GM12872 (cell line): ENCODE results near the gene SLC24A3.

Experiments
- TF ChIP-seq, protein P1 (sequence below): IDR thresholded peaks from 3 replicates; pipeline ENCODE4 v1.5.1; 2011; ENCODE audit warnings: low read depth, mild to moderate bottlenecking, low read length, moderate library complexity; ENCODE audit not compliant: insufficient read depth

Gene SLC24A3

DNA sequence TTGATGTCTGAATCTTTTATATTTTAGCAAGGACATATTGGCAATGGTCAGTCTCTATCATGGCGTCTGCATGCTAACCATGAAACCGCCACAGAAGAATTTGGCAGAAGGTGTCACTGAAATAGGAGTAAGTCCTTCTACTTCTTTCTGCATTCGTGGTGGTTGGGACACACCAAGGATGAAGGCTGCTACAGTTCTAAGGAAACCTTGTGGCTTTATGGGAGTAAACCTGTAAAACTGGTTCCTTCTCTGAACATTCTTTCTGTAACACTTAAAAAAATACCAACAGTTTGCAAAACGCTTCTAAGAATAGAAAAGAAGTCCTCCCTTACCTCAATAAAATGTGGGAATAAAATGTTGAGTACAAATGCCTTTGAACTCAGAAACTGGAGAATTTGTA lies 195.3 kb downstream of the SLC24A3 start:
- TF ChIP-seq, protein P1, sequence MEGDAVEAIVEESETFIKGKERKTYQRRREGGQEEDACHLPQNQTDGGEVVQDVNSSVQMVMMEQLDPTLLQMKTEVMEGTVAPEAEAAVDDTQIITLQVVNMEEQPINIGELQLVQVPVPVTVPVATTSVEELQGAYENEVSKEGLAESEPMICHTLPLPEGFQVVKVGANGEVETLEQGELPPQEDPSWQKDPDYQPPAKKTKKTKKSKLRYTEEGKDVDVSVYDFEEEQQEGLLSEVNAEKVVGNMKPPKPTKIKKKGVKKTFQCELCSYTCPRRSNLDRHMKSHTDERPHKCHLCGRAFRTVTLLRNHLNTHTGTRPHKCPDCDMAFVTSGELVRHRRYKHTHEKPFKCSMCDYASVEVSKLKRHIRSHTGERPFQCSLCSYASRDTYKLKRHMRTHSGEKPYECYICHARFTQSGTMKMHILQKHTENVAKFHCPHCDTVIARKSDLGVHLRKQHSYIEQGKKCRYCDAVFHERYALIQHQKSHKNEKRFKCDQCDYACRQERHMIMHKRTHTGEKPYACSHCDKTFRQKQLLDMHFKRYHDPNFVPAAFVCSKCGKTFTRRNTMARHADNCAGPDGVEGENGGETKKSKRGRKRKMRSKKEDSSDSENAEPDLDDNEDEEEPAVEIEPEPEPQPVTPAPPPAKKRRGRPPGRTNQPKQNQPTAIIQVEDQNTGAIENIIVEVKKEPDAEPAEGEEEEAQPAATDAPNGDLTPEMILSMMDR: no peak

DNA sequence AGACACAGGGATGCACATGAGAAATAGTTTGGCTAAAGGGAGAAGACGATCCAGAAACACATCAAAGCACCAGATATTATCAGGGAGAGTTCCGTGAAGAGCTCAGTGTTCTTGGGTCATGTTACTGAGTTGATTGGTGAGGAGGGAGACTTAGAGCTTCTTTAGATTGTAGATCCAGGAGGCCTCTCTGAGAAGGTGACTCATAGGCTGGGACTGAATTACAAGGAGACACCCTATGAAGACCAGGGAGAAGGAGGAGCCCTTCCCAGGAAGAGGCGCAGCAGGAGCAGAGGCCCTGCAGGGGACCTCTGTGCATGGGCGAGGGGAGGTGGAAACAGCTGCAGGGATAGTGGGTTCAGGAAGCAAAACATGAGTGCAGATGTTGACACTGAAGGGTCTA lies 196.5 kb downstream of the SLC24A3 start:
- TF ChIP-seq, protein P1: no peak

DNA sequence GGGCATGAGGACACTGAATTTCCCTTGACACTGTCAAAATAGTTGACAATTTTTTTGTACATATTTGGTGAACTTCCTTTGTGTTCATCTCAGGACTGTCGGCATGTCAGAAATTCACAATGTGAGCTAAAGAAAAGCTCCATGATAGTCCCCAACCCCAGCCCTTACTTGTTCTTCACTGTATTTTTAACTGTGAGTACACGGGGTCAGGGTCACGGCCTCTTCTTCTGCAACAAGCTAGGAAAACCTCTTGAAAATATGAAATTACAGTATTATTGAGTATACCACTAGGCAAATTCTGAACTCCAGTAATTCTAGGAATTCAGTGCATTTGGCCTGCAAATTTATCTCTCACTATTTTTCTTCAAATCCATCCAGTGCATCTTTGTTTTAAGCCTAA lies 199.4 kb downstream of the SLC24A3 start:
- TF ChIP-seq, protein P1: no peak

DNA sequence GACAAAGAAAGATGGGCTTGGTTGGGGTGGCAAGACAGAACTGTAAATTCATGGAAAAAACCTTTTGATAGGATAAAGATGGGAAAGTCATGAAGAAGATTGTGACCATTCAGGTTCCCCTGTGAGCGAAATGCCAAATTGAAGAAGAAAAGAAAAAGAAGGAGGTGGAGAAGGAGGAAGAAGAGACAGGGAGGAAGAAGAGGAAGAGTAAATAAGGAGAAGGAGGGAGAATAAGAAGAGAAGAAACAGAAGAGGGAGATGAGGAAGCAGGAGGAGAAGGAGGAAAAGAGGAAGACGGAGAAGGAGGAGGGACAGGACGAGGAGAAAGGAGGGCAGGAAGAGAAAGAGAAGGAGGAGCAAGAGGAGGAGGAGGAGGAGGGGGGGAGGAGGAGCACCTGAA lies 199.8 kb downstream of the SLC24A3 start:
- TF ChIP-seq, protein P1: no peak

DNA sequence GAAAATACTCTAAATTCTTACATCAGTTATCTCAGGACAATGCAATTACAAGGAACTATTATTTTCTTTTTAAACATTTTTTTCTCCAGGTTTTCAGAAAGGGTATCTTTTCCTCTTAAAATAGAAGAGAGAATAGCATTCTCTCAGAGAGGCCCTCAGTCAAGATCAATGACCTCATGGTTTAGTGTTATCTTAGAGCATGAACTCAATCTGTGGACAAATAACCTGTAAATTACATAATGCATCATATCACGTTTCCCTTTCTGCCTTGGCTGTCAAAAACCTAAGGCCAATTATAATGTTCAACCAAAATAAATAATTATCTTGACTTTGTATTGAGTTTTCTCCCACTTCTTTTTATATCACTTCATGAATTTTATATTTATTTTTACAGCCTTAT lies 202.2 kb downstream of the SLC24A3 start:
- TF ChIP-seq, protein P1: no peak

DNA sequence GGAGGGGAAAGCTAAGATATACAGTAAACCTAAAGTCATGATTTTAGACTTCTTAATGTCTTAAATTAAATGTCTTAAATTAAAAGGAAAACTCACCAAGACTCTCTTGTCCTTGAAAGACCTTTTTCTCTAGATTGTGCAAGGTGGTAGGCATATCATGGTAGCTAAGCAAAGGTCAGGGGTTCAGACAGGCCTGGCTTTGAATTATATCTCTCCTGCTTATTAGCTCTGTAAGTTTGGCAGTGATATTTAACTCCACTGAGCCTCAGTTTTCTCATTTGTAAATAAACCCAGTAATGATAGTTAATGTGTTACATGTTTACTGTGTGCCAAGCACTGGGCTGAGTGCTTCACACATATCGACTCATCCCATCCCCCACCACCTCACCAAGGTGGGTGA lies 203.3 kb downstream of the SLC24A3 start:
- TF ChIP-seq, protein P1: no peak

DNA sequence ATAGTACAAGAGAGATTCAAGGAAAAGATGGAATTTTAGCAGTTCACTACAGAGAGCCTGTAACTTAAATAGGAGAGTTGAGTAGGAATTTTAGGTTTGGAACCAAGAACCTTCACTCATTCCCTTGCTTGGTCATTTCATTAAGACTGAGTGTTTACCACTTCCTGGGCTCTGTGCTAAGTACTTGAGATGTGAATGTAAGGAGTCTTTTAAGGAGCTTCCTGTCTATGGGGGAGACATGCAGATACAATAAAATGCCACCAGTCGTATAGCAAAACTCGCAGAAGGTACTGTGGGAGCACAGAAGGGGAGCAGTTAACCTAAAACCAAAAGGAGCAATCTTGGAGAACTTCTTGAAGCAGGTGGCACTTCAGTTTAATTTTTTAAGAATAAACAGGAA lies 204.2 kb downstream of the SLC24A3 start:
- TF ChIP-seq, protein P1: no peak

DNA sequence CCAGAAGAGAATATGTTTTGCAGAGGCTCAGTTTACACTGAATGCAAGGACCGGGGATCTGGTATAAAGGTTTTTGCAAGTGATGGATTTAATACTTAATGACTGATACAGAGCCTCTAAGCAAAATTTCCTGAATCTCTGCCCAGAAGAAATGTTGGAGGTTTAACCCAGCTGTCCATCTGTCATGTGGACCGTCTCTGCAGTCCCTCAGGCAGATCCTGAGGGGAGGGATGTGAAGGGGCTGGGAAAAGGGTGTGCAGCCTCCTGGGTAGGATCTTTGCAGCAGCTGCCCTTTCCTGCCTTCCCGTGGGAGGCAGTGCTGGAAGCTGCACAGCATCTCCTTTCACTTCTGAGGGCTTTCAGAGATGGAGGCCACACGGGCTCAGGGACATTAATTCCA lies 207.0 kb downstream of the SLC24A3 start:
- TF ChIP-seq, protein P1: no peak
